Measurements from ENCODE around the gene NCOA7. TPM values are rescaled to one million over a fixed set of nuclear protein-coding genes. Genes with fewer than 3 reads are reported as not detected.
A peak's percentile ranks its signal among the peaks of the same experiment; 100 is the strongest.

NCOA7 gene
- total RNA-seq, 8 experiments from 2014 or later = 11.2 to 38.1 (median 20.5) TPM

GRCh38 chr6:125826695-125827463 is 36.1 kb downstream of the NCOA7 start:
- no peak for ATAC-seq (replicated peaks in 6 of 8)
- in situ Hi-C loops (cut with MboI; ENCODE audit: low pct_unique_long_range_greater_than_20kb in 2 of 9, low sequenced_read_pairs in 9 of 9, unreplicated experiment in 9 of 9) = no loop called here
- WGBS, 10 experiments = 94 to 100% (median 99%) methylated on average over 1 to 8 of the region's 9 CpGs; no CpG with 5 or more reads in 2 of the 10 experiments
- H3K4me3 ChIP-seq = no peak overlapping the region
- no peak overlapping the region for H3K27ac ChIP-seq
- peaks cover 7 to 24% of the 10 kb centered on the region in 2 donors for H3K4me1 ChIP-seq (replicated peaks in 1 of 2)

- 22 to 100% (median 50%) methylated on average over 1 to 2 of the region's 2 CpGs for WGBS, 10 experiments
- ATAC-seq (replicated peaks in 6 of 8) = peak in 1 of 8 experiments; percentile 15
- in situ Hi-C loops (cut with MboI; ENCODE audit: low pct_unique_long_range_greater_than_20kb in 2 of 9, low sequenced_read_pairs in 9 of 9, unreplicated experiment in 9 of 9) = no loop called here
- no peak overlapping the region for H3K4me3 ChIP-seq
- peaks cover 0 to 16% of the 10 kb centered on the region in 2 donors for H3K4me1 ChIP-seq (replicated peaks in 1 of 2)
- no peak overlapping the region for H3K27ac ChIP-seq
Measured at GRCh38 chr6:125827788-125828320, 37.1 kb downstream of the NCOA7 start.

DNA sequence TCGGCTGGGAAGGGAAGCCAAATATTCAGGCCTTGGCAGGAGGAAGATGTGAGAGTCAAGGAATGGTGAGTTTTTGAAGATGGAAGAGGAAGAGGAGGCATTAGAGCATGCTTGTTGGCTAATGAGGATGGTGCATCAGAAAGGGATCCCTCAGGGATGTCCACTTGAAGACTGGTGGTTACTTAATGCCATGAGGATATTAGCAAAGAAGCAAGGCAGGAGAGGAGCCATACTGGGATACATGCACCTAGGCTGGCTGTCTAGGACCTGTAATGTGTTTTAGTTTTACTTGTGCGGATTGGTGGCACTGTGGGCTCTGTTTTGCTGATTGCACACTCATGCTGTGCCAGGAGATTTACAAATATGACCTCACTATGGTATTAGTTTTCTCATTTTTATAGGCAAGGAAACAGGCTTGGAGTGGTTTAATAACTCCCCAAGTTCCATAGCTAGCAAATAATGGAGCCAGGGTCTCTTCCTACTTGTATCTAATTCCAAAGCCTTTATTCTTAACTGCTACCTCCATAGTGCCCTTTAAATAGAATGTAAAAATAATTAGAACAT is 37.8 kb downstream of the NCOA7 start:
- Histone ChIP-seq H3K4me1 (replicated peaks in 1 of 2) (peaks cover 0 to 11% of the 10 kb centered on the region in 2 donors), H3K4me3 (no peak overlapping the region), H3K27ac (no peak overlapping the region)
- no peak for ATAC-seq (replicated peaks in 6 of 8)
- in situ Hi-C loops (cut with MboI; ENCODE audit: low pct_unique_long_range_greater_than_20kb in 2 of 9, low sequenced_read_pairs in 9 of 9, unreplicated experiment in 9 of 9) = no loop called here
- 22 to 100% (median 100%) methylated on average over 1 to 2 of the region's 2 CpGs; no CpG with 5 or more reads in 1 of the 10 experiments for WGBS, 10 experiments

DNA sequence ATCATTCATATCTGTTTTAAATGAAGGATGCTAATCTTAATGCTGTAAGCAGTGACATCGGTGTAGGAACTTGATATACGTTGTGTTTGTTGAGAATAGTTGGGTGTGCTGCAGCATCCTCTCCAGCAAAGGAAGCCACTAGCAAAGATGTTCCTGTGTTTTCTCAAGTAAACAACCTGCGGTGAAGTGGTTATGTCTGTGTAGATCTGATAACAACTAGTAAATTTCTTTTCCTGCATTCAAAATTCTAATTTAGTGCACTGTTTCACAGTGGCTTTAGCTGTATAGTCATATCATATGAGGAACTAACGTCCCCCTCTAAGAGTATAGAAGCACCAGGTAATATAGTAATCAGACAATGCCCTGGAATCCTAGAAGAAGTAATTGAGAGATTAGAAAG is 38.7 kb downstream of the NCOA7 start:
- no peak for ATAC-seq (replicated peaks in 6 of 8)
- in situ Hi-C loops (cut with MboI; ENCODE audit: low pct_unique_long_range_greater_than_20kb in 2 of 9, low sequenced_read_pairs in 9 of 9, unreplicated experiment in 9 of 9) = no loop called here
- WGBS, 10 experiments = 60 to 100% (median 89%) methylated on average over 1 to 4 of the region's 4 CpGs
- Histone ChIP-seq H3K4me1 (replicated peaks in 1 of 2) (peaks cover 0 to 13% of the 10 kb centered on the region in 2 donors), H3K4me3 (no peak overlapping the region), H3K27ac (no peak overlapping the region)

DNA sequence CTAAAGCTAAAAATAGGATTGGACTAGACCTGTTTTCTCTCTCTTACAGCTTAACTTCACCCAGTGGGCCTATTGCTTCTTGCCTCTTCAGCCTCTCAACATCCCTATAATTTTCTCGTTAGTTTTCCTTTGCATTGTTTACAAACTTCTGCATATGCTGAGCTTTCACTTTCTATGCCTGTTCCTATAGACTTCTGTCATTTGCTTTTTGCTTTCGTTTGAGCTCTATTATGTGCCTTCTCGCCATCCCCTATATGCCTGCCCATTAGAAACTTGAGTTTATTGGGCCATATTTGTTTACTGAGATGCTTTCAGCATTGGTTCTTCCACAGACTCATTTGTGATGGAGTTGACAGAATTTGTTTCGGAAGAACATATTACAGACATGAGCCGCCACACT is 40.9 kb downstream of the NCOA7 start:
- Histone ChIP-seq H3K4me1 (replicated peaks in 1 of 2) (peaks cover 2 to 8% of the 10 kb centered on the region in 2 donors), H3K27ac (no peak overlapping the region), H3K4me3 (no peak overlapping the region)
- ATAC-seq (replicated peaks in 6 of 8) = no peak
- in situ Hi-C loops (cut with MboI; ENCODE audit: low pct_unique_long_range_greater_than_20kb in 2 of 9, low sequenced_read_pairs in 9 of 9, unreplicated experiment in 9 of 9) = no loop called here
- WGBS, 10 experiments = 72 to 98% (median 91%) methylated on average over 3 to 5 of the region's 5 CpGs; no CpG with 5 or more reads in 1 of the 10 experiments

DNA sequence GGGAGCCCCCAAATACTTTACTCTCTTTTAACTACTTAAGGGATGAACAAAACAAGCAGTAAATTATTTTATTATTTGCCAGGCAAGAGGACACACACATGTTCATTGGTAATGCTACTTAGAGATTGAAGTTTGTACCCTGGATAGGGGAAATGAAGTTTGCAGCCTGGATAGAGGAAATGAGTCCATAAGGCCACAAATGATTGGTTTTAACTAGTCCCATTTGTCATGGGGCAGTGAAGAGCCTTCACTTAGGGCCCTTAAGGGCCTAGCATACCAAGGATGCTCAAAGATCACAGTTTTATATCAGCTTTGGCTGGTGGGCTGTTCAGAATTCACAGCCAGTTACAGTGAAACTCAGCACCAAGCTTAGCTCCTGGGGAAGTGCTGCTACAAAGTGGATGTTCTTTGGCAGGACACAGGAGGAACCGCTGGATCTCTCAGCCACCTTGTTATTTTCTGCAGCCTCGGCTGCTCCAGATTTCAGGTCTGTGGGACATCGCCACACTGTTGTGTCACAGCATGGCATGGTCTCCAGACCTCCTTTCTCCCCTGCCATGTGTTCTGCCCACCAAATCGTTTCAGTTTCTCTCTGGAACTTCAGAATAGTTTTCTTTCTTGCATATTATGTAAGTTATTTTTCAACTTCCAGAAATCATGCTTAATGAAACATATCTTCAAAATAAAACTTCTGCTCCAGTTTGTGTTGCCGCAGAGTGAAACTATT is 41.8 kb downstream of the NCOA7 start:
- peaks cover 2 to 8% of the 10 kb centered on the region in 2 donors for H3K4me1 ChIP-seq (replicated peaks in 1 of 2)
- in situ Hi-C loops (cut with MboI; ENCODE audit: low pct_unique_long_range_greater_than_20kb in 2 of 9, low sequenced_read_pairs in 9 of 9, unreplicated experiment in 9 of 9) = no loop called here
- no peak overlapping the region for H3K27ac ChIP-seq
- H3K4me3 ChIP-seq = no peak overlapping the region
- 0 to 100% (median 79%) methylated on average over 1 to 5 of the region's 5 CpGs for WGBS, 10 experiments
- no peak for ATAC-seq (replicated peaks in 6 of 8)

DNA sequence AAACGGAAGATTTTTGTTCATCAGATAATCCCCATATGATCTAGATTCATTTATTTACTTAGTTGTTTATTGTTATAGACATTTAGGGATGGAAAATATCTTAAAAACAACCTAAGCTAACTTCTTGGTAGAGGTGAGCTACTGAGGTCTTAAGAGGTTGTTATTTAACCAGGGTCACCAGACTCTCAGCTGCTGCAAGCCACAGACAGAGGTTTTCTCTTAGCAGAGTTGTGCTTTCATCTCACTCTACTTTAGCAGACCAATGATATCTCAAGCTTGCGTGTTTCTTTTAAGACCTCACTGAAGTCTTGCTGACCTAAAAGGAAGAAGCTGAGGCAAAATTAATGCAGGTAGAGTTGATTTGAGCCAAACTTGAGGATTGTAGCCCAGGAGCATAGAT is 43.6 kb downstream of the NCOA7 start:
- WGBS, 10 experiments = 38 to 95% (median 77%) methylated on average over 1 to 2 of the region's 2 CpGs; no CpG with 5 or more reads in 1 of the 10 experiments
- peaks cover 2 to 8% of the 10 kb centered on the region in 2 donors for H3K4me1 ChIP-seq (replicated peaks in 1 of 2)
- ATAC-seq (replicated peaks in 6 of 8) = no peak
- in situ Hi-C loops (cut with MboI; ENCODE audit: low pct_unique_long_range_greater_than_20kb in 2 of 9, low sequenced_read_pairs in 9 of 9, unreplicated experiment in 9 of 9) = no loop called here
- H3K27ac ChIP-seq = no peak overlapping the region
- no peak overlapping the region for H3K4me3 ChIP-seq

DNA sequence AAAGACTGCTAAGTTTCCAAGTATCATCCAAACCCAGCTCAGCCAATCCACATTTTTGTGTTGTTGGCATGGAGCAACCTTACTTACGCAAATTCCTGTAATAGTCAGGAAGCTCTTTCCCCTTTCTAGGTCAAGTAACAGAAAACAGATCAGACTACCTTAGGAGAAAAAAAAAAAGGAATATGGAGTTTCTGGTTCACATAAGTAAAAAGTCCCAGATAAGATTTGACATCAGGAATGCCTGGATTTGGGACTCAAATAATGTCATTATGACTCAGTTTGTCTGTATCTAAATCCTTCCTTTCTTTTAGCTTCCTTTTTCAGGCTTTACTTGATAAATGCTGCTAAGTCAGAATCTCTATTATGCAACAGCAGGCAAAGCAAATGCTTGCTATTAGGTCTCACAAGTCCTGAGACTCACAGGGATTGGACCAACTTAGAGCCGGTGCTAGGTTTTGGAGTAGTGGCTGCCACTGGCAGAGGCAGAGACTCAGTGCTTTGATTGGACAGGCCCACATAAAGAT is 44.5 kb downstream of the NCOA7 start:
- in situ Hi-C loops (cut with MboI; ENCODE audit: low pct_unique_long_range_greater_than_20kb in 2 of 9, low sequenced_read_pairs in 9 of 9, unreplicated experiment in 9 of 9) = no loop called here
- Histone ChIP-seq H3K4me3 (no peak overlapping the region), H3K4me1 (replicated peaks in 1 of 2) (peaks cover 2 to 8% of the 10 kb centered on the region in 2 donors), H3K27ac (no peak overlapping the region)
- WGBS, 10 experiments = 47 to 100% (median 96%) methylated on average over 1 to 2 of the region's 2 CpGs
- ATAC-seq (replicated peaks in 6 of 8) = no peak

DNA sequence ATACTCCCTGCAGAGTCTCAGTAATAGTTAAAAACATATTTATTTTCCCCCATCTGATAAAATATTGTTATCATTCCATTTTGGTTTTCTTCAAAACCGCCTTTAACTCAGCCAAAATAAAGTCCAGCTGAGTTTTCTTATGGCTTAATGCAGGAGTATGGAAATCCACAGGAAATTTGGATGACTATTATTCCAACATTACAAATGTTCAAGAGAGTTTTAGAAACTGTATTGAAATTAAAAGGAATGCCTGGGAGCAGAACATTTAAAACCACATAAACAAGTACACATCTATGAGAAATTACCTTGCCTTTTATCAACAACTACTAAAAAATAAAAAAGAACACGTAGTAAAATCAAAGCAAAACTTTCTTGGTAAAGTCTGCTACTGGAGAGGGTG is 45.7 kb downstream of the NCOA7 start:
- WGBS, 10 experiments = 39 to 100% (median 85%) methylated on average over 1 to 2 of the region's 2 CpGs; no CpG with 5 or more reads in 1 of the 10 experiments
- in situ Hi-C loops (cut with MboI; ENCODE audit: low pct_unique_long_range_greater_than_20kb in 2 of 9, low sequenced_read_pairs in 9 of 9, unreplicated experiment in 9 of 9) = no loop called here
- H3K27ac ChIP-seq = no peak overlapping the region

DNA sequence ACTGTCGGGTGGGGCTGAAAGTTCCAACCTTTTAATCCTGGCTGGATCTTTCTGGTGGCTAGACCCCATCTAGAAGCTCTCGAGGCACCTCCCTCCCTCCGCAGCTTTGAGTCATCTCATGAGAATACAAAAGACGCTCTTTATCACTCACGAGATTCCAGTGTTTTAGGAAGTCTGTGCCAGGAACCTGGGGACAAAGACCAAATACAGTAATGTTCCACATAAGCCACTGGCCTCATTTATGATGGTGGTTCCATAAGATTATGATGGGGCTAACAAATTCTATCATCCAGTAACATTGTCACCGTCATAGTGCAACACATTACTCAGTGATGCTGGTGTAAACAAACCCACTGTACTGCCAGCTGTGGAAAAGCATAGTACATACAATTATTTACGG is 48.7 kb downstream of the NCOA7 start:
- 70 to 100% (median 84%) methylated on average over 1 to 5 of the region's 7 CpGs for WGBS, 10 experiments
- Histone ChIP-seq H3K4me1 (replicated peaks in 1 of 2) (peaks cover 2 to 6% of the 10 kb centered on the region in 2 donors), H3K27ac (no peak overlapping the region), H3K4me3 (no peak overlapping the region)
- no peak for ATAC-seq (replicated peaks in 6 of 8)
- in situ Hi-C loops (cut with MboI; ENCODE audit: low pct_unique_long_range_greater_than_20kb in 2 of 9, low sequenced_read_pairs in 9 of 9, unreplicated experiment in 9 of 9) = no loop called here

More for the DNA sequence above, 45.7 kb downstream of the NCOA7 start:
- H3K4me1 ChIP-seq (replicated peaks in 1 of 2) = peaks cover 2 to 8% of the 10 kb centered on the region in 2 donors
- no peak overlapping the region for H3K4me3 ChIP-seq
- no peak for ATAC-seq (replicated peaks in 6 of 8)

DNA sequence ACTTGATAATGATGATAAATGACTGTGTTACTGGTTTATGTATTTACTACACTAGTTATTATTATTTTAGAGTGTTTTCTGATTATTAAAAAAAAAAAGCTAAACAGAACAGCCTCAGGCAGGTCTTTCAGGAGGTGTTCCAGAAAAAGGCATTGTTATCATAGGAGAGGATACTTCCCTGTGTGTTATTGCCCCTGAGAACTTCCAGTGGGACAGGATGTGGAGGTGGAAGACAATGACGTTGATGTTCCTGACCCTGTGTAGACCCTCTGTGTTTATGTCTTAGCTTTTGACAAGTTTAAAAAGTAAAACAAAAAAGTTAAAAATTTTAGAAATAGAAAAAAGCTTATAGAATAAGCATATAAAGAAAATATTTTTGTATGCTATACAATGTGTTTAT is 49.1 kb downstream of the NCOA7 start:
- Histone ChIP-seq H3K27ac (no peak overlapping the region), H3K4me3 (no peak overlapping the region), H3K4me1 (replicated peaks in 1 of 2) (peaks cover 0 to 2% of the 10 kb centered on the region in 2 donors)
- WGBS, 10 experiments = 38 to 100% (median 83%) methylated on average over 1 of the region's 1 CpG
- in situ Hi-C loops (cut with MboI; ENCODE audit: low pct_unique_long_range_greater_than_20kb in 2 of 9, low sequenced_read_pairs in 9 of 9, unreplicated experiment in 9 of 9) = no loop called here
- no peak for ATAC-seq (replicated peaks in 6 of 8)

DNA sequence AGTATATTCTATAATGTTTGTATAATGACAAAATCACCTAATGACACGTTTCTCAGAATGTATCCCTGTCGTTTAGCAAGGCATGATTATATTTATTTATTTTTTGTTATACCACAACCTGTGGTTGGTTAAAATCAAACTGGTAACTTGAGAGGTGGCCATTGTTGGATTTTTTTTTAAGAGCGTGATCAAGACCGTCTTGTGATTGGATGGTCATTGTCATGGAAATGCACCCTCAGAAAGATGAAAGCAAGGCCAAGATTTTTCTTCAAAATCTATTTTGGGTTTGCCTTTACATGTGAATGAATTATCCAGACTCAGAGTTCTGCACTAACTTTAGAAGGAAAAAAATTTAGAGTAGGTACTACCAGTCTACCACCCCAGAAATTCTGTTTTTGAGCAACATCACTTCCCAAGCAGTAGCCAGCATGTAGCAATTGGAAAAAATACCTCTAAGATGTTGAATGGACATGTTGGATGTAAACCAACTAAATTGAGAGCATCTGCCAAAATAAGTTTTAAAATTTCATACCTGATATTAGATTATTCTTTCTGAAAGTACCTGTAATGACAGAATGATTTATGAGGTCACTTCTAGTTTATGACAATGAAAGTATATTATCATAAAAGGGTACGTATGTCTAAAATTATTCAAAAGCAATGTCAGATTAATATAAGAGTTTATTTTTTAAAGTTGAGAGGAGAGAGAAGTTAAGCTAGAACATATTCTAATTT is 50.8 kb downstream of the NCOA7 start:
- Histone ChIP-seq H3K4me3 (no peak overlapping the region), H3K4me1 (replicated peaks in 1 of 2) (no peaks in the 10 kb centered on the region), H3K27ac (no peak overlapping the region)
- in situ Hi-C loops (cut with MboI; ENCODE audit: low pct_unique_long_range_greater_than_20kb in 2 of 9, low sequenced_read_pairs in 9 of 9, unreplicated experiment in 9 of 9) = no loop called here
- WGBS, 10 experiments = 77 to 100% (median 88%) methylated on average over 1 to 4 of the region's 5 CpGs; no CpG with 5 or more reads in 1 of the 10 experiments
- no peak for ATAC-seq (replicated peaks in 6 of 8)
